GM19397 (cell line): ENCODE measurements around the gene IMPDH1.

Experiments used
- ATAC-seq: cut with Tn5 transposase; IDR thresholded peaks from one replicate; pipeline ENCODE4 v1.9.1; 2021; ENCODE audit warnings: mild to moderate bottlenecking, moderate library complexity; ENCODE audit not compliant: unreplicated experiment

The IMPDH1 gene

DNA sequence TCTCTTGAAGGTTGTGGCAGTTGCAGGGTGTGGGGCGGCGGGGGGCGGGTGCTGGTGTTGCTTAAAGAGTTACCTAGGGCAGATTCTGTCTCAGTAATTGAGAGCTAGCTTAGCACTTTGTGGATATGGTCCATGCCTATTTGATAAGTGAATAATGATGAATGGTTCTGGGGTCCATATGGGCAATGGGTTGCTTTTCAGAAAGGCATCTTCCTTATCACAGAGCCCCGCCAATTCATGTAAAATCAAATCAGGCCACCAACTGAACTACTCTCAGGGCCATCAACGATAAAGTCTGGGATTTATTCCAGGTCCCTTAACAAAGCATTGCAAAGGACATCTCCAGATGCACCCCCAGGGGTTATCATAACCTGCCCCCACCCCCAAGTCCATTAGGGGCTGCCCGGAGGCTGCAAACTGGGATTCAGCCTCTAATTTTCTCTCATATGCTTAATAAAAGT, 46.5 kb downstream of the IMPDH1 start:
- no peak for ATAC-seq

GRCh38 chr7:128362670-128363069, 47.1 kb downstream of the IMPDH1 start:
- ATAC-seq: no peak

GRCh38 chr7:128361411-128362379, 48.1 kb downstream of the IMPDH1 start, which contains the start of gene PRRT4:
Gene PRRT4 (minus strand): TSS chr7:128361690.
- ATAC-seq: no peak

- ATAC-seq: no peak
Observed at GRCh38 chr7:128360359-128360678, 49.5 kb downstream of the IMPDH1 start.

- no peak for ATAC-seq
Observed at GRCh38 chr7:128359939-128360338, 49.8 kb downstream of the IMPDH1 start.

GRCh38 chr7:128359336-128359735, 50.4 kb downstream of the IMPDH1 start:
- ATAC-seq: no peak

- no peak for ATAC-seq
Observed at GRCh38 chr7:128358233-128358632, 51.5 kb downstream of the IMPDH1 start.

DNA sequence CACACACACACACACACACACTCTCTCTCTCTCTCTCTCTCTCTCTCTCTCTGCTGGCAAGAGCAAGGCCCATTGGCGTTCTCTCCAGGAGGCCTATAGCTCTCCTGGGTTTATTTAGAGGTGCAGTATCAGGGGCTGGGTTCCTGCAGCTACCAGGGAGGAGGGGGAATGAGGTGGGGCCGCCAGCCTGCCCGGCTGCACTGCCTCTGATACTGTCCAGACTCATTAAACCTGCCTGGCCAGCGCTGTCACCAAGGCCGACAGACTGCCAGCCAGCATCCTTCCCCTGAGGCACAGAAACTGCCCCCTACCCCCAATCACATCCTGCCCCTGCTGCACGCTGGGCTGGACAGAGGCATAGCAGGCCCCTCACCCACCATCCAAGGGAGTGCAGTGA, 52.6 kb downstream of the IMPDH1 start:
- ATAC-seq: no peak

- ATAC-seq: no peak
Observed at GRCh38 chr7:128356546-128357216, 53.1 kb downstream of the IMPDH1 start.

DNA sequence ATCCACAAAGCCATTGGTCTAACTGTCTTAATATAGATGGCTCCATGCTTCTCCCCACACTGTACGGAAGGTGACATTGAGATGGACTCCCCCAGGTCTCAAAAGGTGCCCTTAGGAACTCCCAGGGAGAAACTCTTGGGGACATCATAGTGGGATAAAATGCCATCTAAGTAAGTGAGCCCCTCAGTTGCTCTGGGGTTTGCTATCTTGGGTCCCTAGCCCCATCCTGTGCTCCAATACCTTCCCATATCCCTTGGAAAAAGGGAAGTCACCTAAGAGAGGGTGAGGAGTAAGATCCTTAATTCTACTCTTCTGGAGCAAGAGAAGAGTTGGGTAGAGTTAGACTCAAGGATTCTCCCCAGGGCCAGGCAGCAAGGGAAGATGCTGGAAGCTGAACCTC, 56.2 kb downstream of the IMPDH1 start:
- no peak for ATAC-seq

GRCh38 chr7:128353189-128353588, 56.6 kb downstream of the IMPDH1 start:
- ATAC-seq: no peak

- no peak for ATAC-seq
Observed at GRCh38 chr7:128352636-128353035, 57.1 kb downstream of the IMPDH1 start.

DNA sequence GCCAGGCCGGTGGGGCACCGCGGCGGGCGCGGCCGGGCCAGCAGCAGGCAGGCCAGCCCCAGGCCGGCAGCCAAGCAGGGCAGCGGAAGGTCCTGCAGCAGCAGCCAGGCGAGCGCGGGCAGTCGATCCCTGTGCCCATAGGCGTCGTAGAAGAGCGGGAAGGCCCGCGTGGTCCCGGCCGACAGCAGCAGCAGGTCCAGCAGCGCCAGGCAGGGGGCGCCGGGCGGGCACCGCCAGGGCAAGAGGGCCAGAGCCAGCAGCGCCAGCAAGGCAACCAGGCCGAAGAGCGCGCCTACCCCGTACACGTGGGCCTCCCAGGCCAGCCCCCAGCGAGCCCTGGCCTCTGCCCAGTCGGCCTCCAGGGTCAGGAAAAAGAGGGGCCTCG, 57.6 kb downstream of the IMPDH1 start:
- no peak for ATAC-seq

DNA sequence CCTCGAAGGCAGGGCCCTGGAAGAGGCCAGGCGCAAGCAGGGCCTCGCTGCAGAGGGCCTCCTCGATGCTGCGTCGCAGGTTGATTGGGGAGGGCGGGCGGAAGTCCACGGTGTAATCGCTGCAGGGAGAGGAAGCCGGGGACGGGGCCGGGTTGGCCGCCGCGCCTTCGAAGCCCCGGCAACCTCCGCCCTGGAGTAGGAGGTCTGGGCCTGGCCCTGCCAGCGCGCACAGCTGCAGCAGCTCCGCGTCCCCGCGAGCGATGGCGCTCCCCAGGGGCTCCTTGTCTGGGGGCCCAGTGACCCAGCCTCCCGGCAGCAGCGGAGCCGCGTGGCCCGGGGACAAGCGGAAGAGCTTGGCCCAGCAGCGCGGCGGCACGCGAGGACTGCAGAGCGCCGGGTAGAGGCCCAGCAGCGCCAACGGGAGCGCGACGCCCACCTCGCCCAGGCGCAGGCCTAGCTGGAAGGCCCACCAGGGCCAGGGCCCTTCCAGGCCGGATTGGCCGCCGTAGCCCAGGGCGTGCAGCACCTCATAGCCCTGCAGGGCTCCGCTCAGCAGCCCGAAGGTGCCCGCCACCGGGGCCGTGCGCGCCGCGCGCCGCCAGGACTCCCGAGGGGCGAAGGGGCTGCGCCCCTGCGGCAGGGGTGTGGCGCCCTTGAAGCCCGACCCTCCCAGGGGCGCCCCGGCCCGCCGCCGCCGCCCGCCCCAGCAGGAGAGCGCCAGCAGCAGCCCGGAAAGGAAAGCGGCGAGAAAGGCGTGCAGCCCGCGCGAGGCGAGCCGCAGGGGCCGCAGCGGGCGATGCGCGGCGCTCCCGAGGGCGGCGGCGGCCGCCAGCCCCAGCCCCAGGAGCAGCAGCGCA, 58.3 kb downstream of the IMPDH1 start:
- no peak for ATAC-seq

DNA sequence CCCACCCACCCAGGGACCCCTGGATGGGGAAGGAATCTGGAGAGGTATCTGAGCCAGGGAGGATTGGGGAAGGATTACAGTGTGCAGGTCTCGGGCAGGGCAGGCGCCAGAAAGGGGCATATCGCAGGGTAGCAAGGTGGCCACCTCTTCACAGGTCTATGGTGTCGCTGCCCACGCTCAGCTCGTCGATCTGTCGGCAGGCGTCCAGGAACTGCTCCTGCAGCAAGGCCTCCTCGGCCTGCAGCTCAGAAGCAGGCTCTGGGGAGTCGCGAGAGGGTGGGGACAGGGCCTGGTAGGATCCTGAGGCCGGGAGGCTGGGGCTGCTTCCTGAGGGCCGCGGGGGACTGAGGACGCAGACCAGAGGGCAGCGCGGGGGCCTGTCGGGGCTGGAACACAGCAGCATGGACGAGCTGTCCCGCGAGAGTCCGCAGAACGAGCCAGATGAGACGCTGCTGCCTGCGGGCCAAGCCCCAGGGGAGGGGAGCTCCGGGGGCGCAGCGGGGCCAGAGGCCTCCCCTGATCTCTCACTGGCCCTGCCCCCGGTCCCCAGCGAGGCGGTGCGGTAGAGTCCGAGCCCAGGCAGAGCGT, 59.0 kb downstream of the IMPDH1 start:
- ATAC-seq: no peak

GRCh38 chr7:128349466-128349825, 60.3 kb downstream of the IMPDH1 start:
- ATAC-seq: no peak

DNA sequence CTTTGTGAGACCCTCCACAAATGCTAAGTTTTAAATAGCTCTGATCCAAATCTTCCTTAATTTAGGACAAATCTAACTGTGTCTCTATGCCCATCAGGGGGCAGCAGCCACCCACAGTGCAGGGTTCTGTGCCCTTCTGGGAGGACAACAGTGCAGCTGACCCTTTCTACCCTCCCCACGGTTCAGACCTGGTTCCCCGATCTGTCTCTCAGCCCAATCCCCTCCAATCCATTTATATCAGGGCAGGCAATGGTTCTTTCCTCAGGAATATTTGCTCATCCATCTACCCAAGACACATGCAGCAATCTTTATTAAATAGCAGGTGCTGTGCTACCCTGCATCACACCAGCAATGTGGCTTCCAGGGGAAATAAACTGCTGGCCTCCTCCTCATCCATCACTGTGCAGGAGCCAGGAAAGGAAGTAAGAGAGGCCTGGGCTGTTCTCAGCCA, 62.1 kb downstream of the IMPDH1 start:
- no peak for ATAC-seq

GRCh38 chr7:128344431-128344774, 65.4 kb downstream of the IMPDH1 start:
- no peak for ATAC-seq

DNA sequence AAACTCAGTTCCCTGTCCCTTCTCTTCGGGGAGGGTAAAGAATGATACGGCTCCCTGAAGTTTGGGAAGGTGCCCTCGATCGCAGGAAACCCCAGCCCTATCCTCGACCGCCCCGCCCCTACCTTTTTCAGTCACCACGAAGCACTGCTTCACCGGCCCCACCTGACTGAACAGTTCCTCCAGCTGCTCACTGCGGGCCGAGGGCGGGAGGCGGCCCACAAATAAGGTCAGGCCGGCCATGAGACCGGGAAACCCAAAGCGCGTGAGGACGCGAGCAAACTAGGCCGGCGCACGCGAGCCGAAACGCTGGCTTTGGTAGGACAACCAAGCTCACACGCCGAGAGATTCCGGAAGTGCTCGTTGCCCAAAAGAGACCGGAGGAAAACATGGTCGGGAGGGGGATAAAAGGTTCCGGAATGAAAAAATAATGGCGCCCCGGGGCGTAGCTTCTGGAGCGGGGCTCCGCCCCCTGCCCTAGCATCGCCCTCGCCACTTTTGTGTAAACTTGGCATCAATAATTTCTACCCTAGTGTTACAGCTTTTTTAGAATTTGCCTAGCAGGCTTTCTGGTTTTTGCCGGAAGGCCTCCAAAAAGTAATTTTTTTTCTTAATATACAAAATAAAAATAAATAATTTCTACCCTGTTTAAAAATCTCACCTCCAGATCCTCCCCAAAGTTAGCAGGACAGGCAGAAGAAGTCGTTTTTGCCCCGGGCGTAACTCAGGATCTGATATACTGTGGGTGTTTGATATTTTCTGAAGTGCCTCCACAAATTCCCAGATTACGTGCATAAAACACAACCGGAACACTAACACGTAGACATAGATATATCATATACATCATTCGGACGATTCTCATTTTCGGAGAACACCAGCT, 66.0 kb downstream of the IMPDH1 start, which contains the start of gene RBM28:
TSS of gene RBM28 (minus strand) at position 355 of the 877 bp plus-strand sequence. CDS start at position 240, 115 bp downstream.
- ATAC-seq: peak; percentile 94
